ENCODE measurements around the gene CCDC60. TPM values are rescaled to one million over a fixed set of nuclear protein-coding genes. Genes with fewer than 3 reads are reported as not detected.

CCDC60 gene
- total RNA-seq, 4 donors from 2014 or later, result not detected

DNA sequence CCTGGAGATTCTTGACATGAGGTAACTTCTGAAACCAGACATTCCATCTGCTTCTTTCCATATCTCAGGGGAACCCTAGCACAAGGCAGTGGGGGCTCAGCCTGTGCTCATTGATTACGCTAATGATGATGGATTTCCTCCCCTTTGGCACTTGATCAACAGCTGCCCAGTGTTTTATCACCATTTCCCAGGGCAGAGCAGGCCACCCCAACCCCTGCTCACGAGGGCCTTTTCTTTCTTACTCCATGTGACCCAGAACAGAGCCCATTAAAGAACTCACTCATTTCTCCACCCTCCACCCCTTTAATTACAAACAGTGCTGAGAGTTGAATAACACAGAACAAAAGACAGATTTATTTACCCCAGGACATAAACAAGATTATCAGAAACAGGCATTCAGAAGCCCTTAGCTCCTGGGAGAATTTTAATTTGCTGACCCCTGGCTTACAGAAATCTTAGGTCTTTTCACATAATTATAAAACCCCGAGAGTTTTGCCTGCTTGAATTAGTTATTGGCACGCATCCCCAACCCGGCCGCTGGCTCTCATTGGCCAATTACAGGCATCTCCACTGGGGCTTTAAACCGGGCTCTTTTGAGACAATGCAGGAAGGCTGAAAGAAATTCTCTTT, 32.0 kb upstream of the CCDC60 start:
- TF ChIP-seq, protein P1, sequence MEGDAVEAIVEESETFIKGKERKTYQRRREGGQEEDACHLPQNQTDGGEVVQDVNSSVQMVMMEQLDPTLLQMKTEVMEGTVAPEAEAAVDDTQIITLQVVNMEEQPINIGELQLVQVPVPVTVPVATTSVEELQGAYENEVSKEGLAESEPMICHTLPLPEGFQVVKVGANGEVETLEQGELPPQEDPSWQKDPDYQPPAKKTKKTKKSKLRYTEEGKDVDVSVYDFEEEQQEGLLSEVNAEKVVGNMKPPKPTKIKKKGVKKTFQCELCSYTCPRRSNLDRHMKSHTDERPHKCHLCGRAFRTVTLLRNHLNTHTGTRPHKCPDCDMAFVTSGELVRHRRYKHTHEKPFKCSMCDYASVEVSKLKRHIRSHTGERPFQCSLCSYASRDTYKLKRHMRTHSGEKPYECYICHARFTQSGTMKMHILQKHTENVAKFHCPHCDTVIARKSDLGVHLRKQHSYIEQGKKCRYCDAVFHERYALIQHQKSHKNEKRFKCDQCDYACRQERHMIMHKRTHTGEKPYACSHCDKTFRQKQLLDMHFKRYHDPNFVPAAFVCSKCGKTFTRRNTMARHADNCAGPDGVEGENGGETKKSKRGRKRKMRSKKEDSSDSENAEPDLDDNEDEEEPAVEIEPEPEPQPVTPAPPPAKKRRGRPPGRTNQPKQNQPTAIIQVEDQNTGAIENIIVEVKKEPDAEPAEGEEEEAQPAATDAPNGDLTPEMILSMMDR (IDR thresholded peaks at IDR 0.05; ENCODE audit: low read depth), result no peak

DNA sequence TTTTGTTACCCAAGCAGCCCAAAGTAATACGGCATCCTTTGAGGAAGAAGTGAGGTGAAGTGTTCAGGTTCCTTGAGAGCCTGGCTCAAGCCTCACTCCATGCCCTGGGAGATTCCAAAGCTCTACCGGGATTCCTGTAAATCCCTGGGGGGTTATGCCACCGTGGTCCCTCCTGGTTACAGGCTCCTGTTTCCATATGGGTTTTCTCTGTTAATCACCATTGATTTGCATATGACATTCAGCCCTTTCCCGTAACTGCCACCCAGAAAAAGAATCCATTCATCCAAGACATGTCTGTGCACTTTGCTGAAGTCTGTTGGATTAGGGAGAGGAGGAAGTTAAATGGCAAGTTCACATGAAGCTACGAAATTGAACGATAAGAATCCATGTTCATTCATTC, 27.9 kb upstream of the CCDC60 start:
- TF ChIP-seq, protein P1 (IDR thresholded peaks at IDR 0.05; ENCODE audit: low read depth), result no peak

DNA sequence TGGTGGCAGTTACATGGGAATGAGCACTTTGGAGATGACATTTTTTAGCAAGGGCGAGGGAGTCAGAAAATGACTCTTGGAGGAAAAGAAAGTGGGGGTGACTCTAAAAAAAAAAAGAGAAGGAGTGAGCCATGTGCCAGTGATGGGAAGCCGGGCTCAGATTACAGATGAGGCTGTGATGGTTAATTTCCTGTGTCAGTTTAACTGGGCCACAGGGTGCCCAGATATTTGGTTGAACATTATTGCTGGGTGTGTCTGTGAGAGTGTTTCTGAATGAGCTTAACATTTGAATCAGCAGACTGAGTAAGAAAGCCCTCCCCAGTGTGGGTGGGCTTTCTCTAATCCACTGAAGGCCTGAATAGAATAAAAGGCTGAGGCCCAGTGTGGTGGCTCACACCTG, 26.8 kb upstream of the CCDC60 start:
- TF ChIP-seq, protein P1 (IDR thresholded peaks at IDR 0.05; ENCODE audit: low read depth), result no peak

DNA sequence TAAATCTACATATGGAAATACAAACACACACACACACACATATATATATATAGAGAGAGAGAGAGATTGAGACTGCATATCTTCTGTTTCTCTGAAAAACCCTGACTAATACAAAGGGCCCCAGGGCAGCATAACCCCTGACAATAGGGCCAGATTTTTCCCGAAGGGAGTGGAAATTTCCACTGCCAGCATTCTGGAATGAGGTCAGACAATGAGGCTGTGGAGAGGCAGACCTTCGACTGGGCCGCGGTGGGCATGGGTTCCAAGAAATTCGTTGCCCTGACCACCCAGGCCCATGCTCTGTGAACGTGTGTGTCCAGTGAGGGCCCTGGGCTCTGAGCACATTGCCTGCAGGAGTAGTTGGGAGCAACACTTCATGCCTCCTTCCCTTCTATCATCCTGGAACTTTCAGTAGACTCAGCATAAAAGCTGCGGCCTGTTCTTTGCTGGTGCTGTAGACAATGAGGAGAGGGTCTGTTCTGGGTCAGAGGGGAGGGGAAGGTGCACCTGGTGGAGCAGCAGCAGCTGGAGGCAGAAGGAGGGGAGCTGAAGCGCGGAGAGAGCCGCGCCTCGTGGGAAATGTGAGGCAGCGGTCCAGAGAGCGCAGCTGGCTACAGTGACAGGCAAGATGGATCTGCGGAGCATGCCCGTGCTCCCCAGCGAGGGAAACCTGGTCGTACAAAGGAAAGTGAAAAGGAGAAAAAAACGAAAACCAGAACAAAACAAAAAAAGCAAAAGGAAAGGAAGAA, 25.6 kb upstream of the CCDC60 start:
- TF ChIP-seq, protein P1 (IDR thresholded peaks at IDR 0.05; ENCODE audit: low read depth), result no peak

DNA sequence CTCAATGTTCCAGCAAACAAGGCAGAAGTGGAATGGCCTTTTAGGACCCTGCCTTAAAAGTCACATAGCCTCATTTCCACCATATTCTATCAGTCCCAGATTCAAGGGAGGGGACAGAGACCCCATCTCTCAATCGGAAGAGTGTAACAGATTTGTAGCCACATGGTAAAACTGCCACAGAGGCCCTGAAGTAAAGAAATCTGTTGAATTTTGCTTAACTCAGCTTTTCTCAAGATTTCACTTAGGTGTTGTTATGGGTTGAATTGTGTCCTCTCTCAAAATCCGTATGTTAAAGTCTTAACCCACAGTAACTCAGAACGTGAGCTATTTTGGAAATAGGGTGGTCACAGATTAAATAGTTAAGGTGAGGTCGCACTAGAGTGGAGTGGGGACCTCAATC, 22.7 kb upstream of the CCDC60 start:
- TF ChIP-seq, protein P1 (IDR thresholded peaks at IDR 0.05; ENCODE audit: low read depth), result no peak

DNA sequence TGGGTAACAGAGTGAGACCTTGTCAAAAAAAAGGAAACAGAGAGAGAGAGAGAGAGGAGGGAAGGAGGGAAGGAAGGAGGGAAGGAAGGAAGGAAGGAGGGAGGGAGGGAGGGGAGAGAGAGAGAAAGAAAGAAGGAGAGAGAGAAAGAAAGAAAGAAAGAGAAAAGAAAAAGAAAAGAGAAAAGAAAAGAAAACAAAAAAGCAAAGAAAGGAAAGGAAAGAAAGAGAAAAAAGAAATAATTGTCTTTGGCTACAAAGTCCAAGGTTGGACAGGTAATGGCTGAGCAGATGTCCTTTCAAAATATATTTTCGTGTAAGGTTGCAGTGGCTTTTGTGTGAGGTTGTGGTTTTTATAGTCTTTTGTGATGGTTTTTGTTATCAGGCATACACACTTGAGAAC, 21.6 kb upstream of the CCDC60 start:
- TF ChIP-seq, protein P1 (IDR thresholded peaks at IDR 0.05; ENCODE audit: low read depth), result no peak

DNA sequence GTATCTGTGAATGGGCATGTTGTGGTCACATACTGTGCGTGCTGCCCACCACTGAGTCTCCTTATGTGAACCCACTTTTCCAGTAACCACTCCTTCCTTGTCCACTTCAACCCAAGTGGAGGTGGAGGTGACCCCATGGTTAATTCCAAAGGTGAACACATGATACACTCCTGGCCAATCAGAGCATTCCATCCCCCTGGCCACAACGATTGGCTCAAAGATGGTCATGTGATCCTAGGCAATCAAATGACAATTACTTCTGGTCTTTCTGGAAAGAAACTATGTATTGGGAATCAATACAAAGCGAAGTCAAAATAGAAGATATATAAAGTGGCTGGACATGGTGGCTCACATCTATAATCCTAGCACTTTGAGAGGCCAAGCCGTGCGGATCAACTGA, 20.2 kb upstream of the CCDC60 start:
- TF ChIP-seq, protein P1 (IDR thresholded peaks at IDR 0.05; ENCODE audit: low read depth), result no peak
